Measurements from ENCODE around the gene TPCN2.

DNA sequence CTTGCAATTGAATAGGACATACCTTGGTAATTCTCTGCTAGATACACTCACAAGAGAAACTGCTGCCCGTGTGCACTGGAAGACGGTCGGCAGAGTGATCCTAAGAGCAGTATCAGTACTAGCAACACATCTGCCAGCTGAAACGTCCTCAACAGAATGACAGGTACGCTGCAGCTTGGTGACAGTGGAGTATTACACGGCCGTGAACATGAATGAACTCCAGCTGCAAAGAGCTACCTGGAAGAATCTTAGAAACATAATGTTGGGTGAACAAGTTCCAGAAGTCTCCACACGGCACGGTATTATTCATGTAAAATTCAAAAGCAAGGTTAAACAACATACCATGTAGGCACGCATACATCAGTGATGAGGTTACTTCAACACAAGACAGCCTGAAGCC, 44.4 kb downstream of the TPCN2 start:
- no peak for TF ChIP-seq EP300 (IDR thresholded peaks at IDR 0.05)
- TF ChIP-seq POLR2A (IDR thresholded peaks at IDR 0.05): no peak

Data from upper lobe of left lung (tissue), 4 donors.